B cell (primary cell): ENCODE measurements around the gene PTGES.

Experiments used
- EZH2 ChIP-seq: IDR thresholded peaks from 2 replicates; pipeline ENCODE4 v1.6.1; 2012; ENCODE audit warnings: borderline replicate concordance, low read depth, mild to moderate bottlenecking, moderate library complexity, low read length; ENCODE audit not compliant: insufficient read depth, poor library complexity, severe bottlenecking
- TF ChIP-seq, protein P1 (sequence below): fragments of 200-600 bp; IDR thresholded peaks from one replicate; pipeline ENCODE4 v1.8.0; 2022; ENCODE audit warnings: antibody characterized with exemption, mild to moderate bottlenecking

DNA sequence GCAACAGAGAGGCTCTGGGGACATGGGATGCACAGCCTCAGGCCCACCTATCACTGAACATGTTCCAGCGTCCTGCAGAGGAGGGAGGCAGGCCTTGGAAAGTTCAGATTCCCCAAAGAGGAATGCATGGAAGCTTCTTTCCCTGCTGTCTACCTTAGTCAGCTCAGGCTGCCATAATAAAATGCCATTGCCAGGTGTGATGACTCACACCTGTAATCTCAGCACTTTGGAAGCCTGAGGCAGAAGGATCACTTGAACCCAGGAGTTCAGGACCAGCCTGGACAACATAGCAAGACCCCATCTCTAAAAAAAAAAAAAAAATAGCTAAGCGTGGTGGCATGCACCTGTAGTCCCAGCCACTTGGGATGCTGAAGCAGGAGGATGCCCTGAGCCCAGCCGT, 25.6 kb upstream of the PTGES start:
- TF ChIP-seq, protein P1, sequence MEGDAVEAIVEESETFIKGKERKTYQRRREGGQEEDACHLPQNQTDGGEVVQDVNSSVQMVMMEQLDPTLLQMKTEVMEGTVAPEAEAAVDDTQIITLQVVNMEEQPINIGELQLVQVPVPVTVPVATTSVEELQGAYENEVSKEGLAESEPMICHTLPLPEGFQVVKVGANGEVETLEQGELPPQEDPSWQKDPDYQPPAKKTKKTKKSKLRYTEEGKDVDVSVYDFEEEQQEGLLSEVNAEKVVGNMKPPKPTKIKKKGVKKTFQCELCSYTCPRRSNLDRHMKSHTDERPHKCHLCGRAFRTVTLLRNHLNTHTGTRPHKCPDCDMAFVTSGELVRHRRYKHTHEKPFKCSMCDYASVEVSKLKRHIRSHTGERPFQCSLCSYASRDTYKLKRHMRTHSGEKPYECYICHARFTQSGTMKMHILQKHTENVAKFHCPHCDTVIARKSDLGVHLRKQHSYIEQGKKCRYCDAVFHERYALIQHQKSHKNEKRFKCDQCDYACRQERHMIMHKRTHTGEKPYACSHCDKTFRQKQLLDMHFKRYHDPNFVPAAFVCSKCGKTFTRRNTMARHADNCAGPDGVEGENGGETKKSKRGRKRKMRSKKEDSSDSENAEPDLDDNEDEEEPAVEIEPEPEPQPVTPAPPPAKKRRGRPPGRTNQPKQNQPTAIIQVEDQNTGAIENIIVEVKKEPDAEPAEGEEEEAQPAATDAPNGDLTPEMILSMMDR, result no peak
- TF ChIP-seq EZH2, result no peak
